Ovary (tissue), 3 donors: ENCODE measurements around the gene VWA7.

ENCODE experiments used
- EP300 ChIP-seq: sonication (generic); formaldehyde crosslinking; IDR thresholded peaks from one replicate; pipeline ENCODE4 v1.6.1; 2017; ENCODE audit warnings: antibody characterized with exemption
- POLR2A ChIP-seq: fragments of 450-650 bp; IDR thresholded peaks from one replicate; pipeline ENCODE4 v1.6.1; 2017; ENCODE audit warnings: antibody characterized with exemption, mild to moderate bottlenecking, moderate library complexity
- TF ChIP-seq, protein P1 (sequence below), 3 donors: fragments of 450-650 bp in 2 of 3; fragments of 200-600 bp in 1 of 3; IDR thresholded peaks; one replicate each; pipeline versions ENCODE4 v1.5.1 to v1.8.0; 2016 to 2022; ENCODE audit warnings: antibody characterized with exemption in 3 of 3, mild to moderate bottlenecking in 1 of 3
- donor health status: DM: no; HTN: no; CAD: no.

DNA sequence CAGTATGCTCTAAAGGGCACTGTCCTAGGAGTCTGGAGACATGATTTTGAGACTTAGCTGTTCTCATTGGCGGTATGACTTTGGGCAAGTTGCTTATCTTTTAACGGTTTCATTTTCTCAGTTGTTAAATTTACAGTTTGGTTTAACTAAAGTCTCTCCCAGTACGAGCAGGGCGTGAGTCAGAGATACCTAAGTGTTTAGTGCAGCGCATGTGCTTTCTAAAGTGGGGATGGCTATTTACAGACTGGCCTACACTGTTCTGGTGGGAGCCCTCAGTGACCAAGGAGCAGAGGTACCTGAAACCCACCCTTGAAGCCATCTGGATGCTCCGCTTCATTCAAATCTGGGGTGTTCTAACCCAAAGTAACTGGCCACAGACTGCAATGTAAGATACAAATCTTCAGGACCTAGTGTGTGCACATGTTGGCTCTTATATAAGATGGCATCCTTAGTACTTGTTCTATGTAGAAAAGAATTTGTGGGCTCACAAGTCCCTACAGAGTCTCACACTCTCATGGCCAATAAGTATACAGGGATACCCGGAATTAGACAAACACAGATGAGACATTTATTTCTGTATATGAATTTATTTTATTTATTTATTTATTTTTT lies 26.6 kb downstream of the VWA7 start:
- TF ChIP-seq POLR2A (no peak), EP300 (no peak)
- TF ChIP-seq, protein P1, sequence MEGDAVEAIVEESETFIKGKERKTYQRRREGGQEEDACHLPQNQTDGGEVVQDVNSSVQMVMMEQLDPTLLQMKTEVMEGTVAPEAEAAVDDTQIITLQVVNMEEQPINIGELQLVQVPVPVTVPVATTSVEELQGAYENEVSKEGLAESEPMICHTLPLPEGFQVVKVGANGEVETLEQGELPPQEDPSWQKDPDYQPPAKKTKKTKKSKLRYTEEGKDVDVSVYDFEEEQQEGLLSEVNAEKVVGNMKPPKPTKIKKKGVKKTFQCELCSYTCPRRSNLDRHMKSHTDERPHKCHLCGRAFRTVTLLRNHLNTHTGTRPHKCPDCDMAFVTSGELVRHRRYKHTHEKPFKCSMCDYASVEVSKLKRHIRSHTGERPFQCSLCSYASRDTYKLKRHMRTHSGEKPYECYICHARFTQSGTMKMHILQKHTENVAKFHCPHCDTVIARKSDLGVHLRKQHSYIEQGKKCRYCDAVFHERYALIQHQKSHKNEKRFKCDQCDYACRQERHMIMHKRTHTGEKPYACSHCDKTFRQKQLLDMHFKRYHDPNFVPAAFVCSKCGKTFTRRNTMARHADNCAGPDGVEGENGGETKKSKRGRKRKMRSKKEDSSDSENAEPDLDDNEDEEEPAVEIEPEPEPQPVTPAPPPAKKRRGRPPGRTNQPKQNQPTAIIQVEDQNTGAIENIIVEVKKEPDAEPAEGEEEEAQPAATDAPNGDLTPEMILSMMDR (IDR thresholded peaks at IDR 0.05), result no peak
